Measurements from ENCODE around the gene CENPC.

- TF ChIP-seq, protein P1, sequence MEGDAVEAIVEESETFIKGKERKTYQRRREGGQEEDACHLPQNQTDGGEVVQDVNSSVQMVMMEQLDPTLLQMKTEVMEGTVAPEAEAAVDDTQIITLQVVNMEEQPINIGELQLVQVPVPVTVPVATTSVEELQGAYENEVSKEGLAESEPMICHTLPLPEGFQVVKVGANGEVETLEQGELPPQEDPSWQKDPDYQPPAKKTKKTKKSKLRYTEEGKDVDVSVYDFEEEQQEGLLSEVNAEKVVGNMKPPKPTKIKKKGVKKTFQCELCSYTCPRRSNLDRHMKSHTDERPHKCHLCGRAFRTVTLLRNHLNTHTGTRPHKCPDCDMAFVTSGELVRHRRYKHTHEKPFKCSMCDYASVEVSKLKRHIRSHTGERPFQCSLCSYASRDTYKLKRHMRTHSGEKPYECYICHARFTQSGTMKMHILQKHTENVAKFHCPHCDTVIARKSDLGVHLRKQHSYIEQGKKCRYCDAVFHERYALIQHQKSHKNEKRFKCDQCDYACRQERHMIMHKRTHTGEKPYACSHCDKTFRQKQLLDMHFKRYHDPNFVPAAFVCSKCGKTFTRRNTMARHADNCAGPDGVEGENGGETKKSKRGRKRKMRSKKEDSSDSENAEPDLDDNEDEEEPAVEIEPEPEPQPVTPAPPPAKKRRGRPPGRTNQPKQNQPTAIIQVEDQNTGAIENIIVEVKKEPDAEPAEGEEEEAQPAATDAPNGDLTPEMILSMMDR (IDR thresholded peaks at IDR 0.05; ENCODE audit: low read depth, low read length): no peak
- no peak for TF ChIP-seq POLR2A (IDR thresholded peaks at IDR 0.05; ENCODE audit: extremely low read depth, insufficient read length)
- TF ChIP-seq MYC (IDR thresholded peaks at IDR 0.05; ENCODE audit: low read depth, low read length): no peak
These were observed 116.5 kb downstream of the CENPC start for GRCh38 chr4:67428819-67429218.

Data from NB4 (cell line).